HG02884 (cell line): ENCODE data around the gene SLC25A2.
"Not testable (repeated sequence)": the region's sequence is repeated elsewhere in the genome, so short reads cannot be mapped to it uniquely, and the experiment has no call there.

Experiments used
- ATAC-seq: cut with Tn5 transposase; IDR thresholded peaks from one replicate; pipeline ENCODE4 v1.9.1; 2021; ENCODE audit warnings: mild to moderate bottlenecking, moderate library complexity; ENCODE audit not compliant: unreplicated experiment

Gene SLC25A2

GRCh38 chr5:141316963-141317362 is 13.1 kb upstream of the SLC25A2 start:
- not testable (repeated sequence) for ATAC-seq

DNA sequence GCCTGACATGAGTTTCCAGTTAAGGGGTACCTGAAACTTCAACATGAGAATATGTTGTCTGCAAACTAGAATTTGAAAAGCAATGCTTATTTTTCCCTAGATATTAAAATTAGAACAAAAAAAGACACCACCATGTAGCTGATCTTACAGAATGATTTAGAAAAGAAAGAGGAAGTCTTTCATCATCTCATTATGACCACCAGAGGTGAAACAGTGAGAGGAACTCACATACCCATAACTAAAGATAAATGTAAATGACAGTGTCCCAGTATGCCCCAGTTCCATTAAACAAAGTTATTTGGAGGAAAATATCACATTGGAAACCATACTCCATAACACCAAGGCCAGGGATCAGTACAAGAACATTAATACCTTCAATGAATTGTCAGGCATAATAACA is 9.9 kb upstream of the SLC25A2 start:
- ATAC-seq: no peak

GRCh38 chr5:141306630-141307029 is 2.8 kb upstream of the SLC25A2 start:
- no peak for ATAC-seq

GRCh38 chr5:141298376-141298775 is 5.5 kb downstream of the SLC25A2 start:
- no peak for ATAC-seq

GRCh38 chr5:141272906-141273305 is 30.9 kb downstream of the SLC25A2 start:
- no peak for ATAC-seq

GRCh38 chr5:141269195-141269594 is 34.7 kb downstream of the SLC25A2 start:
- no peak for ATAC-seq

DNA sequence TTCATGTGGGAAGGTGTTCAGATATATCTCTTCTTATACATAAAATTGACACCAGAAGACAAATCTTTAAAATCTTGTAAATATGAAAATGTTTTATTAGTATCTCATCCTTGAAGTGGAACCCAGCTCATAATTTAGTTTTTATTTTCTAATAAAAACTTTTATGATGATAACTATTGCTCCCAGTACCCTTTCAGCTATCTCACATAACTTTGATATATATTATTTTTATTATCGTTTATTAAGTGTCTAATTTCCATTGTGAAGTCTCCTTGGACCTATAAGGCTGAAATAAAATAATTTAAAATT is 42.7 kb downstream of the SLC25A2 start:
- ATAC-seq: no peak

- ATAC-seq: no peak
These were observed 43.2 kb downstream of the SLC25A2 start for GRCh38 chr5:141260458-141261237.

- ATAC-seq: no peak
These were observed 44.9 kb downstream of the SLC25A2 start for GRCh38 chr5:141258948-141259347.

DNA sequence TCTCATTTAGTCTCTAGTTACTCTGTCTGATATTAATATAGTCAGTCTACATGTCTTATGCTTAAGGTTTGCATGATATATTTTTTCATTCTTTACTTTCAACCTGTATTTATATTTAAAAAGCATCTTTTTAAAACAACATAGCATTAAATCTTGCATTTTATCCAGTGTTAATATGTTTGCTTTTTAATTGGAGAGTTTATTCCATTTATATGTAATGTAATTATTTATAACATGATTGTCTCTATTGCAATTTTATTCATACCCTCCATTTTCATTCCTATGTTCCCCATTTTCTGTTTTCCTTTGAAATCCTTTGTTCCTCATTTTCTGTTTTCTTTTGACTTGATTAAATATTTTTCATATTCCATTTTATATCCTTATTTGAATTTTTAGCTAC is 45.4 kb downstream of the SLC25A2 start:
- ATAC-seq: no peak
